ENCODE data around the gene ACKR3. TPM values are rescaled to one million over a fixed set of nuclear protein-coding genes. Genes with fewer than 3 reads are reported as not detected.

The ACKR3 gene
- total and polyA plus RNA-seq, 5 donors, result 22.5 to 50.1 (median 31.1) TPM

- no peak overlapping the region for H3K27ac ChIP-seq (ENCODE audit: low read length)
- peak in 1 of 2 donors; percentile 30 for ATAC-seq
- H3K9me3 ChIP-seq (ENCODE audit: control insufficient read depth, low read length), result no peaks in the 10 kb centered on the region
- DNase-seq, result peak in 1 of 3 donors; percentile 47
- 84% methylated on average over 22 of the region's 22 CpGs for WGBS
- intact Hi-C loops (cut with DNase I), result loop anchor here in 1 of 4 donors (10.0 kb wide), 1 partner anchor 213 kb away; no protein-coding TSS in a partner anchor
- H3K4me3 ChIP-seq (ENCODE audit: low read length), result no peak overlapping the region
- peaks cover 4% of the 10 kb centered on the region for H3K4me1 ChIP-seq (ENCODE audit: control insufficient read depth, insufficient read depth, low read length)
- no peaks in the 10 kb centered on the region for H3K27me3 ChIP-seq (ENCODE audit: control insufficient read depth, insufficient read depth)
Observed at GRCh38 chr2:236577481-236578410, 8.1 kb downstream of the ACKR3 start.

GRCh38 chr2:236578411-236578846, 8.8 kb downstream of the ACKR3 start:
- intact Hi-C loops (cut with DNase I), result loop anchor here in 1 of 4 donors (10.0 kb wide), 1 partner anchor 214 kb away; no protein-coding TSS in a partner anchor
- DNase-seq (no peak), ATAC-seq (peak in 1 of 2 donors; percentile 2)
- no peak overlapping the region for H3K4me3 ChIP-seq (ENCODE audit: low read length)
- 92% methylated on average over 15 of the region's 15 CpGs for WGBS
- H3K27ac ChIP-seq (ENCODE audit: low read length), result no peak overlapping the region
- H3K4me1 ChIP-seq (ENCODE audit: control insufficient read depth, insufficient read depth, low read length), result peaks cover 4% of the 10 kb centered on the region
- no peaks in the 10 kb centered on the region for H3K9me3 ChIP-seq (ENCODE audit: control insufficient read depth, low read length)
- no peaks in the 10 kb centered on the region for H3K27me3 ChIP-seq (ENCODE audit: control insufficient read depth, insufficient read depth)

- no peak for ATAC-seq
Observed at GRCh38 chr2:236579048-236579745, 9.6 kb downstream of the ACKR3 start.

GRCh38 chr2:236579746-236580315, 10.2 kb downstream of the ACKR3 start:
- DNase-seq (no peak), ATAC-seq (no peak)
- H3K27ac ChIP-seq (ENCODE audit: low read length), result no peak overlapping the region
- intact Hi-C loops (cut with DNase I), result loop anchor here in 1 of 4 donors (10.0 kb wide), 1 partner anchor 215 kb away; no protein-coding TSS in a partner anchor
- H3K4me3 ChIP-seq (ENCODE audit: low read length), result no peak overlapping the region
- no peaks in the 10 kb centered on the region for H3K9me3 ChIP-seq (ENCODE audit: control insufficient read depth, low read length)
- no peaks in the 10 kb centered on the region for H3K27me3 ChIP-seq (ENCODE audit: control insufficient read depth, insufficient read depth)
- peaks cover 4% of the 10 kb centered on the region for H3K4me1 ChIP-seq (ENCODE audit: control insufficient read depth, insufficient read depth, low read length)
- WGBS, result 72% methylated on average over 9 of the region's 9 CpGs

More at GRCh38 chr2:236579048-236579745, 9.6 kb downstream of the ACKR3 start:
- H3K27ac ChIP-seq (ENCODE audit: low read length), result no peak overlapping the region
- WGBS, result 84% methylated on average over 9 of the region's 9 CpGs
- no peaks in the 10 kb centered on the region for H3K27me3 ChIP-seq (ENCODE audit: control insufficient read depth, insufficient read depth)
- DNase-seq, result no peak
- no peak overlapping the region for H3K4me3 ChIP-seq (ENCODE audit: low read length)
- no peaks in the 10 kb centered on the region for H3K9me3 ChIP-seq (ENCODE audit: control insufficient read depth, low read length)
- peaks cover 4% of the 10 kb centered on the region for H3K4me1 ChIP-seq (ENCODE audit: control insufficient read depth, insufficient read depth, low read length)
- intact Hi-C loops (cut with DNase I), result loop anchor here in 1 of 4 donors (10.0 kb wide), 1 partner anchor 214 kb away; no protein-coding TSS in a partner anchor

- DNase-seq (no peak), ATAC-seq (no peak)
- WGBS, result 95% methylated on average over 29 of the region's 29 CpGs
- Histone ChIP-seq H3K9me3 (ENCODE audit: control insufficient read depth, low read length) (no peaks in the 10 kb centered on the region), H3K27me3 (ENCODE audit: control insufficient read depth, insufficient read depth) (no peaks in the 10 kb centered on the region), H3K4me3 (ENCODE audit: low read length) (no peak overlapping the region), H3K4me1 (ENCODE audit: control insufficient read depth, insufficient read depth, low read length) (peaks cover 4% of the 10 kb centered on the region), H3K27ac (ENCODE audit: low read length) (no peak overlapping the region)
- intact Hi-C loops (cut with DNase I), result no loop called here
Observed at GRCh38 chr2:236580746-236581355, 11.2 kb downstream of the ACKR3 start.

- ATAC-seq, result no peak
Observed at GRCh38 chr2:236581546-236581945, 11.9 kb downstream of the ACKR3 start.

GRCh38 chr2:236582968-236583367, 13.3 kb downstream of the ACKR3 start:
- no peak overlapping the region for H3K4me3 ChIP-seq (ENCODE audit: low read length)
- no peaks in the 10 kb centered on the region for H3K27me3 ChIP-seq (ENCODE audit: control insufficient read depth, insufficient read depth)
- H3K27ac ChIP-seq (ENCODE audit: low read length), result no peak overlapping the region
- ATAC-seq (no peak), DNase-seq (no peak)
- no peaks in the 10 kb centered on the region for H3K9me3 ChIP-seq (ENCODE audit: control insufficient read depth, low read length)
- 90% methylated on average over 5 of the region's 5 CpGs for WGBS
- H3K4me1 ChIP-seq (ENCODE audit: control insufficient read depth, insufficient read depth, low read length), result peaks cover 2% of the 10 kb centered on the region
- intact Hi-C loops (cut with DNase I), result no loop called here

More at GRCh38 chr2:236581546-236581945, 11.9 kb downstream of the ACKR3 start:
- Histone ChIP-seq H3K27ac (ENCODE audit: low read length) (no peak overlapping the region), H3K4me1 (ENCODE audit: control insufficient read depth, insufficient read depth, low read length) (peaks cover 4% of the 10 kb centered on the region), H3K9me3 (ENCODE audit: control insufficient read depth, low read length) (no peaks in the 10 kb centered on the region), H3K4me3 (ENCODE audit: low read length) (no peak overlapping the region), H3K27me3 (ENCODE audit: control insufficient read depth, insufficient read depth) (no peaks in the 10 kb centered on the region)
- intact Hi-C loops (cut with DNase I), result no loop called here
- no peak for DNase-seq
- WGBS, result 82% methylated on average over 7 of the region's 7 CpGs

- H3K4me1 ChIP-seq (ENCODE audit: control insufficient read depth, insufficient read depth, low read length), result peaks cover 2% of the 10 kb centered on the region
- ATAC-seq (peak; percentile 10 to 25), DNase-seq (no peak)
- no peaks in the 10 kb centered on the region for H3K27me3 ChIP-seq (ENCODE audit: control insufficient read depth, insufficient read depth)
- no peak overlapping the region for H3K27ac ChIP-seq (ENCODE audit: low read length)
- intact Hi-C loops (cut with DNase I), result no loop called here
- no peaks in the 10 kb centered on the region for H3K9me3 ChIP-seq (ENCODE audit: control insufficient read depth, low read length)
- WGBS, result 92% methylated on average over 14 of the region's 14 CpGs
- H3K4me3 ChIP-seq (ENCODE audit: low read length), result no peak overlapping the region
Observed at GRCh38 chr2:236583621-236584203, 14.1 kb downstream of the ACKR3 start.

- Histone ChIP-seq H3K27me3 (ENCODE audit: control insufficient read depth, insufficient read depth) (no peaks in the 10 kb centered on the region), H3K9me3 (ENCODE audit: control insufficient read depth, low read length) (no peaks in the 10 kb centered on the region), H3K4me3 (ENCODE audit: low read length) (no peak overlapping the region), H3K4me1 (ENCODE audit: control insufficient read depth, insufficient read depth, low read length) (no peaks in the 10 kb centered on the region), H3K27ac (ENCODE audit: low read length) (no peak overlapping the region)
- intact Hi-C loops (cut with DNase I), result no loop called here
- ATAC-seq (peak; percentile 27 to 78), DNase-seq (no peak)
- WGBS, result 91% methylated on average over 16 of the region's 16 CpGs
Observed at GRCh38 chr2:236584521-236585384, 15.1 kb downstream of the ACKR3 start.
